OCI-M2 (cell line): Measurements from ENCODE around the gene SNCAIP.
"Not testable (repeated sequence)": the region's sequence is repeated elsewhere in the genome, so short reads cannot be mapped to it uniquely, and the experiment has no call there.

Experiments
- DNase-seq: peaks from one replicate; lab custom pipeline; 2025; ENCODE audit not compliant: unreplicated experiment; lab: John Stamatoyannopoulos, UW

Gene SNCAIP

GRCh38 chr5:122458278-122458872 lies 146.3 kb downstream of the SNCAIP start:
- DNase-seq = no peak

GRCh38 chr5:122462486-122462885 lies 150.4 kb downstream of the SNCAIP start:
- no peak for DNase-seq

GRCh38 chr5:122463221-122463620 lies 151.2 kb downstream of the SNCAIP start:
- no peak for DNase-seq

- DNase-seq = no peak
Measured at GRCh38 chr5:122464191-122464590, 152.2 kb downstream of the SNCAIP start.

- DNase-seq = no peak
Measured at GRCh38 chr5:122465031-122465577, 153.1 kb downstream of the SNCAIP start.

GRCh38 chr5:122465994-122466393 lies 154.0 kb downstream of the SNCAIP start:
- no peak for DNase-seq

GRCh38 chr5:122468351-122469116 lies 156.5 kb downstream of the SNCAIP start:
- no peak for DNase-seq

GRCh38 chr5:122469384-122469919 lies 157.4 kb downstream of the SNCAIP start:
- no peak for DNase-seq

- no peak for DNase-seq
Measured at GRCh38 chr5:122470365-122470764, 158.3 kb downstream of the SNCAIP start.

- DNase-seq = no peak
Measured at GRCh38 chr5:122471031-122471751, 159.2 kb downstream of the SNCAIP start.

- no peak for DNase-seq
Measured at GRCh38 chr5:122471752-122472061, 159.7 kb downstream of the SNCAIP start.

- DNase-seq = no peak
Measured at GRCh38 chr5:122473138-122473843, 161.3 kb downstream of the SNCAIP start.

GRCh38 chr5:122473941-122474340 lies 161.9 kb downstream of the SNCAIP start:
- DNase-seq = no peak

GRCh38 chr5:122478741-122479442 lies 166.9 kb downstream of the SNCAIP start:
- no peak for DNase-seq

- no peak for DNase-seq
Measured at GRCh38 chr5:122480146-122480545, 168.1 kb downstream of the SNCAIP start.

- no peak for DNase-seq
Measured at GRCh38 chr5:122484103-122484502, 172.1 kb downstream of the SNCAIP start.

GRCh38 chr5:122485226-122485625 lies 173.2 kb downstream of the SNCAIP start:
- DNase-seq = no peak

- not testable (repeated sequence) for DNase-seq
Measured at GRCh38 chr5:122486616-122487015, 174.6 kb downstream of the SNCAIP start.

GRCh38 chr5:122490718-122491117 lies 178.7 kb downstream of the SNCAIP start:
- DNase-seq = no peak

- no peak for DNase-seq
Measured at GRCh38 chr5:122492675-122493074, 180.6 kb downstream of the SNCAIP start.
